Endothelial cell of umbilical vein (primary cell): Measurements from ENCODE around the gene TBC1D17. TPM values are rescaled to one million over a fixed set of nuclear protein-coding genes. Genes with fewer than 3 reads are reported as not detected.

Experiments
- BruUV-seq: library from RNA; stranded (reverse); fragments of 400-500 nt; replicated peaks from 2 replicates; lab custom pipeline; 2021; lab: Mats Ljungman, UMichigan
- CTCF ChIA-PET: fragments of 300-600, 350-600 bp; sonication (Branson Sonifier 250); formaldehyde crosslinking; loops from one replicate; lab custom pipeline; 2021; ENCODE audit warnings: antibody characterized with exemption, inconsistent platforms; lab: Charles Lee
- POLR2A ChIA-PET: fragments of 300-600, 350-600 bp; sonication (Branson Sonifier 250); formaldehyde crosslinking; loops from one replicate; lab custom pipeline; 2021; ENCODE audit warnings: antibody characterized with exemption, inconsistent platforms; lab: Charles Lee
- DNase-seq: peaks from one replicate; pipeline ENCODE4 v3.0.0-alpha.2; 2011; ENCODE audit warnings: low read depth, low spot score
- FAIRE-seq: peaks from 2 replicates; lab custom pipeline; 2011; peaks lifted over from hg19 to GRCh38; lab: Jason Lieb, UNC
- H2AFZ ChIP-seq: 2 replicates; pipeline ENCODE4 v1.6.0; 2012; ENCODE audit warnings: low read depth, low read length, control low read depth, inconsistent platforms
- H3K27ac ChIP-seq: 2 replicates; pipeline ENCODE4 v1.5.1; 2011; ENCODE audit warnings: low read depth, mild to moderate bottlenecking, control low read depth, low read length, moderate library complexity; ENCODE audit not compliant: insufficient read depth
- H3K27me3 ChIP-seq, 2 experiments: 2 replicates each; pipeline versions ENCODE4 v1.6.0 to v1.6.1; 2011; ENCODE audit warnings: low read length in 2 of 2, mixed read lengths in 1 of 2; ENCODE audit not compliant: control insufficient read depth in 2 of 2, insufficient read depth in 2 of 2
- H3K36me3 ChIP-seq, 2 experiments: 2 replicates in 1 of 2; 3 replicates in 1 of 2; pipeline ENCODE4 v1.5.1; 2011; ENCODE audit warnings: low read length in 2 of 2, mild to moderate bottlenecking in 1 of 2, moderate library complexity in 1 of 2; ENCODE audit not compliant: control insufficient read depth in 2 of 2, insufficient read depth in 2 of 2; ENCODE audit errors: extremely low read depth in 1 of 2
- H3K4me1 ChIP-seq: 3 replicates; pipeline ENCODE4 v1.5.1; 2011; ENCODE audit warnings: mild to moderate bottlenecking, low read length; ENCODE audit not compliant: control insufficient read depth, insufficient read depth; ENCODE audit errors: extremely low read depth
- H3K4me2 ChIP-seq: 2 replicates; pipeline ENCODE4 v1.6.1; 2011; ENCODE audit warnings: low read length, control low read depth, mixed read lengths; ENCODE audit not compliant: insufficient read depth
- H3K4me3 ChIP-seq, 3 experiments: fragments of 200-600 bp in 1 of 3; sonication (generic), shearing (Covaris generic) in 1 of 3; replicated peaks in 1 of 3; 2 replicates each; pipeline ENCODE4 v1.5.1; 2011 to 2016; ENCODE audit warnings: control low read depth in 3 of 3, low read length in 3 of 3, mild to moderate bottlenecking in 2 of 3, inconsistent platforms in 1 of 3, low read depth in 1 of 3, moderate library complexity in 1 of 3; ENCODE audit not compliant: insufficient read depth in 1 of 3
- H3K79me2 ChIP-seq: 2 replicates; pipeline ENCODE4 v1.6.0; 2012; ENCODE audit warnings: low read length, inconsistent platforms; ENCODE audit not compliant: control insufficient read depth, insufficient read depth
- H3K9ac ChIP-seq: replicated peaks from 2 replicates; pipeline ENCODE3; 2011; ENCODE audit warnings: low read length, control low read depth; ENCODE audit not compliant: insufficient read depth; ENCODE audit errors: extremely low read depth
- H3K9me1 ChIP-seq: replicated peaks from 3 replicates; pipeline ENCODE4 v1.6.0; 2011; ENCODE audit warnings: mild to moderate bottlenecking, low read length; ENCODE audit not compliant: control insufficient read depth, insufficient read depth; ENCODE audit errors: extremely low read depth
- H3K9me3 ChIP-seq: replicated peaks from 2 replicates; pipeline ENCODE4 v1.5.1; 2012; ENCODE audit warnings: low read length, inconsistent platforms; ENCODE audit not compliant: control insufficient read depth, insufficient read depth
- H4K20me1 ChIP-seq: replicated peaks from 2 replicates; pipeline ENCODE3; 2011; ENCODE audit warnings: mild to moderate bottlenecking, low read length; ENCODE audit not compliant: control insufficient read depth, insufficient read depth; ENCODE audit errors: extremely low read depth
- CTCF ChIP-seq, 2 donors: IDR thresholded peaks; 1 replicate in 1 of 2; 2 replicates in 1 of 2; pipeline ENCODE4 v1.5.1; 2011; ENCODE audit warnings: low read length in 2 of 2, mild to moderate bottlenecking in 2 of 2, moderate library complexity in 2 of 2, control low read depth in 1 of 2, inconsistent platforms in 1 of 2, low read depth in 1 of 2; ENCODE audit not compliant: insufficient read depth in 1 of 2; ENCODE audit errors: extremely low read depth in 1 of 2
- EZH2 ChIP-seq: IDR thresholded peaks from 2 replicates; pipeline ENCODE4 v1.6.1; 2012; ENCODE audit warnings: borderline replicate concordance, low read depth, mild to moderate bottlenecking, moderate library complexity, low read length, inconsistent platforms; ENCODE audit not compliant: severe bottlenecking
- FOS ChIP-seq: IDR thresholded peaks from 2 replicates; pipeline ENCODE4 v1.6.1; 2011; ENCODE audit warnings: mild to moderate bottlenecking, low read length, moderate library complexity, borderline replicate concordance; ENCODE audit not compliant: insufficient read depth
- GATA2 ChIP-seq: IDR thresholded peaks from 2 replicates; pipeline ENCODE4 v1.7.0; 2011; ENCODE audit warnings: low read depth, mild to moderate bottlenecking, moderate library complexity, mixed read lengths, low read length; ENCODE audit not compliant: insufficient read length, insufficient read depth
- JUN ChIP-seq: IDR thresholded peaks from 2 replicates; pipeline ENCODE4 v1.6.1; 2011; ENCODE audit warnings: borderline replicate concordance, low read depth; ENCODE audit not compliant: insufficient read length, insufficient read depth
- MAX ChIP-seq: IDR thresholded peaks from 2 replicates; pipeline ENCODE4 v1.6.1; 2011; ENCODE audit not compliant: insufficient read depth, insufficient read length
- MYC ChIP-seq: IDR thresholded peaks from one replicate; pipeline ENCODE4 v1.6.1; 2011; ENCODE audit warnings: mild to moderate bottlenecking, low read depth, low read length
- POLR2A ChIP-seq: IDR thresholded peaks from 2 replicates; pipeline ENCODE4 v1.6.1; 2012; ENCODE audit warnings: low read depth, mild to moderate bottlenecking, control low read depth, low read length
- POLR2AphosphoS5 ChIP-seq: IDR thresholded peaks from 2 replicates; pipeline ENCODE4 v1.6.1; 2012; ENCODE audit warnings: low read depth, mild to moderate bottlenecking, control low read depth, low read length, moderate library complexity; ENCODE audit not compliant: insufficient read depth
- dilution Hi-C: fragments of 300-500 bp; cut with MboI; formaldehyde crosslinking; loops from one replicate; pipeline ENCODE4 v1.15.0; 2019; ENCODE audit warnings: low sequenced_read_pairs; ENCODE audit not compliant: extremely low pct_ligation_motif_present
- intact Hi-C: fragments of 100-400 bp; cut with micrococcal nuclease; formaldehyde crosslinking; loops from one replicate; pipeline ENCODE4 v1.10.0; 2022
- polyA plus RNA-seq, 4 experiments: library from polyadenylated mRNA; depleted of rRNA in 3 of 4; stranded (reverse) in 3 of 4; unstranded in 1 of 4; fragments of >200 nt; gene quantifications; 2 replicates each; pipeline versions ENCODE4 v1.2.1 to v1.2.3, GENCODE V29; 2011 to 2012; ENCODE audit warnings: missing spikeins in 1 of 4
- total RNA-seq: library from RNA; stranded (reverse); gene quantifications from 2 replicates; pipeline ENCODE4 v1.2.3, GENCODE V29; 2021

TBC1D17 gene
- total and polyA plus RNA-seq, 2 donors (not counting 3 experiments of a cell fraction or from before 2014, with no cell fraction given), result 34.2 to 39.3 TPM

- no peaks in the 10 kb centered on the region for H3K9me3 ChIP-seq
- no peak overlapping the region for H3K4me3 ChIP-seq
- H3K27me3 ChIP-seq, result no peaks in the 10 kb centered on the region
- DNase-seq (no peak), FAIRE-seq (no peak)
- no peaks in the 10 kb centered on the region for H4K20me1 ChIP-seq
- no peak overlapping the region for H2AFZ ChIP-seq
- no peak overlapping the region for H3K4me2 ChIP-seq
- BruUV-seq, result no TSS peak
- ChIA-PET CTCF (no interaction called here), POLR2A (interaction anchor here (1.6 kb wide), 1 partner anchor 13 kb away, joined by 4 read pairs; no protein-coding TSS in a partner anchor)
- intact Hi-C loops, result no loop called here
- peaks cover 2 to 50% of the 10 kb centered on the region in 2 experiments for H3K36me3 ChIP-seq
- no peaks in the 10 kb centered on the region for H3K9me1 ChIP-seq
- H3K4me1 ChIP-seq, result peaks cover 26% of the 10 kb centered on the region
- peaks cover 25% of the 10 kb centered on the region for H3K79me2 ChIP-seq
- dilution Hi-C loops, result no loop called here
- no peak overlapping the region for H3K9ac ChIP-seq
- TF ChIP-seq POLR2A (no peak), POLR2AphosphoS5 (no peak), MYC (no peak), JUN (no peak), EZH2 (no peak), GATA2 (no peak), MAX (no peak), CTCF (IDR thresholded peaks at IDR 0.05; ENCODE audit: extremely low read depth in 1 of 2, insufficient read depth in 1 of 2, low read depth in 1 of 2, low read length in 2 of 2) (no peak), FOS (no peak)
- H3K27ac ChIP-seq, result no peak overlapping the region
These were observed 20.9 kb upstream of the TBC1D17 start for GRCh38 chr19:49856574-49857021.
